GM23338 (cell line): ENCODE results near the gene GBX1. TPM values are rescaled to one million over a fixed set of nuclear protein-coding genes. Genes with fewer than 3 reads are reported as not detected.

Experiments
- ATAC-seq: fragments of 200-7000 bp; cut with Tn5 transposase; 3 replicates; pipeline ENCODE4 v1.9.1; 2020
- DNase-seq: peaks from one replicate; pipeline ENCODE4 v3.0.0-alpha.2; 2015; ENCODE audit warnings: low spot score
- H2AFZ ChIP-seq: fragments of 200-600 bp; sonication (generic); 2 replicates; pipeline ENCODE4 v1.8.0; 2016; ENCODE audit warnings: antibody characterized with exemption, mild to moderate bottlenecking, moderate library complexity
- H3F3A ChIP-seq: fragments of 200-600 bp; sonication (generic); replicated peaks from 2 replicates; pipeline ENCODE4 v1.8.0; 2017; ENCODE audit warnings: antibody characterized with exemption, mixed run types, low read depth
- H3K27ac ChIP-seq: fragments of 200-600 bp; sonication (generic); 2 replicates; pipeline ENCODE4 v1.6.1; 2016; ENCODE audit warnings: low read depth
- H3K27me3 ChIP-seq: fragments of 200-600 bp; sonication (generic); 2 replicates; pipeline ENCODE4 v1.8.0; 2016; ENCODE audit warnings: mild to moderate bottlenecking, mixed run types, moderate library complexity; ENCODE audit not compliant: insufficient read depth
- H3K36me3 ChIP-seq: fragments of 200-600 bp; sonication (generic); 2 replicates; pipeline ENCODE4 v1.8.0; 2016; ENCODE audit warnings: mild to moderate bottlenecking; ENCODE audit not compliant: insufficient read depth
- H3K4me1 ChIP-seq: fragments of 200-600 bp; sonication (generic); 2 replicates; pipeline ENCODE4 v1.8.0; 2016; ENCODE audit warnings: mild to moderate bottlenecking, moderate library complexity; ENCODE audit not compliant: insufficient read depth
- H3K4me2 ChIP-seq: fragments of 200-600 bp; sonication (generic); 2 replicates; pipeline ENCODE4 v1.7.1; 2017; ENCODE audit warnings: mixed run types
- H3K4me3 ChIP-seq: fragments of 200-600 bp; sonication (generic); 2 replicates; pipeline ENCODE4 v1.6.1; 2016; ENCODE audit warnings: mixed run types
- H3K79me2 ChIP-seq: fragments of 200-600 bp; sonication (generic); replicated peaks from 2 replicates; pipeline ENCODE4 v1.8.0; 2017; ENCODE audit warnings: mild to moderate bottlenecking; ENCODE audit not compliant: insufficient read depth
- H3K9me2 ChIP-seq: fragments of 200-600 bp; sonication (generic); 2 replicates; pipeline ENCODE4 v1.8.0; 2017; ENCODE audit not compliant: insufficient read depth
- H4K20me1 ChIP-seq: fragments of 200-600 bp; sonication (generic); replicated peaks from 2 replicates; pipeline ENCODE4 v1.8.0; 2017; ENCODE audit warnings: mild to moderate bottlenecking; ENCODE audit not compliant: insufficient read depth
- H3K27ac Mint-ChIP-seq: 2 replicates; pipeline ENCODE4 v1.8.0; 2020; ENCODE audit warnings: inconsistent platforms, mild to moderate bottlenecking, moderate library complexity, mixed read lengths
- H3K27me3 Mint-ChIP-seq: 3 replicates; pipeline ENCODE4 v1.8.0; 2022; ENCODE audit warnings: low read depth, mild to moderate bottlenecking, moderate library complexity, mixed read lengths, inconsistent platforms; ENCODE audit not compliant: insufficient read depth, poor library complexity
- H3K36me3 Mint-ChIP-seq: 3 replicates; pipeline ENCODE4 v1.8.0; 2021; ENCODE audit warnings: low read depth, mild to moderate bottlenecking, inconsistent platforms, moderate library complexity, mixed read lengths
- H3K4me1 Mint-ChIP-seq: 3 replicates; pipeline ENCODE4 v1.8.0; 2020; ENCODE audit warnings: mild to moderate bottlenecking, inconsistent platforms, mixed read lengths
- H3K4me3 Mint-ChIP-seq: 3 replicates; pipeline ENCODE4 v1.8.0; 2021; ENCODE audit warnings: moderate library complexity, mild to moderate bottlenecking, inconsistent platforms, mixed read lengths
- H3K9me3 Mint-ChIP-seq: 3 replicates; pipeline ENCODE4 v1.8.0; 2020; ENCODE audit warnings: moderate library complexity, mild to moderate bottlenecking, inconsistent platforms, mixed read lengths
- CREB1 ChIP-seq: fragments of 250-450 bp; sonication (Bioruptor Pico); IDR thresholded peaks from 2 replicates; pipeline ENCODE4 v1.5.0; 2020; ENCODE audit warnings: low read depth, mild to moderate bottlenecking, moderate library complexity
- CTCF ChIP-seq, 2 experiments: fragments of 200-600 bp in 1 of 2; sonication (generic) in 1 of 2; conservative IDR thresholded peaks; 2 replicates each; pipeline versions ENCODE4 v1.5.1 to v1.6.1; 2016 to 2017; ENCODE audit warnings: antibody characterized with exemption in 2 of 2, low read depth in 2 of 2, mild to moderate bottlenecking in 2 of 2, moderate library complexity in 1 of 2
- ETS1 ChIP-seq: IDR thresholded peaks from 2 replicates; pipeline ENCODE4 v1.6.1; 2016; ENCODE audit warnings: antibody characterized with exemption
- EZH2 ChIP-seq: fragments of 200-600 bp; sonication (generic); IDR thresholded peaks from one replicate; pipeline ENCODE4 v1.8.0; 2017; ENCODE audit warnings: antibody characterized with exemption, mild to moderate bottlenecking, low read depth; ENCODE audit not compliant: unreplicated experiment
- EZH2phosphoT487 ChIP-seq: fragments of 200-600 bp; sonication (generic); IDR thresholded peaks from one replicate; pipeline ENCODE4 v1.8.1; 2018; ENCODE audit warnings: antibody characterized with exemption; ENCODE audit not compliant: unreplicated experiment
- JUNB ChIP-seq: IDR thresholded peaks from one replicate; pipeline ENCODE4 v1.6.1; 2016; ENCODE audit warnings: antibody characterized with exemption; ENCODE audit not compliant: unreplicated experiment
- NANOG ChIP-seq: IDR thresholded peaks from 2 replicates; pipeline ENCODE4 v1.6.1; 2016; ENCODE audit warnings: antibody characterized with exemption, borderline replicate concordance
- POLR2AphosphoS5 ChIP-seq: IDR thresholded peaks from 2 replicates; pipeline ENCODE4 v1.6.1; 2016; ENCODE audit warnings: antibody characterized with exemption, low read depth
- STAT1 ChIP-seq: IDR thresholded peaks from one replicate; pipeline ENCODE4 v1.6.1; 2016; ENCODE audit warnings: antibody characterized with exemption; ENCODE audit not compliant: unreplicated experiment
- ZNF114 ChIP-seq: fragments of 250-450 bp; sonication (Bioruptor Pico); IDR thresholded peaks from 2 replicates; pipeline ENCODE4 v1.5.0; 2020; ENCODE audit warnings: mild to moderate bottlenecking, moderate library complexity
- ZNF331 ChIP-seq: fragments of 250-450 bp; sonication (Bioruptor Pico); IDR thresholded peaks from 2 replicates; pipeline ENCODE4 v1.5.0; 2020; ENCODE audit warnings: low read depth, mild to moderate bottlenecking, moderate library complexity
- polyA plus RNA-seq: library from polyadenylated mRNA; unstranded; fragments of >200 nt; fragmentation: Nextera tagmentation; extraction: Ambion mirVana; gene quantifications from 2 replicates; pipeline ENCODE4 v1.2.1, GENCODE V29; 2016
- total RNA-seq: library from RNA; depleted of rRNA; stranded (reverse); fragments of >200 nt; shearing (Covaris generic); gene quantifications from 2 replicates; pipeline ENCODE4 v1.2.3, GENCODE V29; 2014
- TF ChIP-seq, protein P1 (sequence below): fragments of 250-450 bp; sonication (Bioruptor Pico); IDR thresholded peaks from 2 replicates; pipeline ENCODE4 v1.5.0; 2020; ENCODE audit warnings: mild to moderate bottlenecking, moderate library complexity
- TF ChIP-seq, protein P2 (sequence below): IDR thresholded peaks from one replicate; pipeline ENCODE4 v1.6.1; 2018; ENCODE audit warnings: antibody characterized with exemption; ENCODE audit not compliant: unreplicated experiment

GBX1 gene
- total and polyA plus RNA-seq, 2 experiments from 2014 or later, result 0.24 TPM; not detected in 1

DNA sequence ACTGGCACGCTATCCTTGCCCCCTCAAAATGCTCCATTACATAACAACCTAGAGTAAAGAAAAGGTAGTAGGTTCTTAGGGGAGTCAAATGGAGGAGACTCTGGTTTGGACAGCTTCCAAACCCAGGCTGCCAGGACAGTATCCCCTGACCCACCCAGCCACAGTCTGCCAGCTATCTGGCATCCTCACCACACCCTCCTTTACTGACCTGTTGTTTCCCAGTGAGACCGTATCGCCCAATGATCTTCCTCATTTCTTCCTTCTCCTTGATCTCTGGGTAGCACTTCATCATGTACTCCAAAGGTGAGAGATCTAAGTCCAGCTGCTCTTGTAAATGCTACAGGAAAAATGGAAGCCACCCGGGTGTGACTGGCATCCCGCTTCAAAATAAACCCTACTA is 47.9 kb upstream of the GBX1 start:
- Mint-ChIP-seq H3K4me1 (peaks cover 8% of the 10 kb centered on the region), H3K9me3 (no peaks in the 10 kb centered on the region), H3K27ac (no peak overlapping the region), H3K27me3 (peaks cover 11% of the 10 kb centered on the region), H3K4me3 (no peak overlapping the region), H3K36me3 (peaks cover 77% of the 10 kb centered on the region)
- no peak for DNase-seq
- peaks cover 7% of the 10 kb centered on the region for H3K4me1 ChIP-seq
- no peak overlapping the region for H3K4me2 ChIP-seq
- H3K27me3 ChIP-seq, result no peaks in the 10 kb centered on the region
- no peak for ATAC-seq
- H3F3A ChIP-seq, result no peaks in the 10 kb centered on the region
- H2AFZ ChIP-seq, result no peak overlapping the region
- H3K27ac ChIP-seq, result no peak overlapping the region
- peaks cover 39% of the 10 kb centered on the region for H3K36me3 ChIP-seq
- TF ChIP-seq ZNF331 (CRISPR knock-in tag) (no peak), EZH2phosphoT487 (no peak), STAT1 (no peak), NANOG (no peak), POLR2AphosphoS5 (no peak), CTCF (conservative IDR thresholded peaks at IDR 0.05; ENCODE audit: low read depth in 2 of 2) (no peak), ETS1 (no peak), EZH2 (no peak), JUNB (no peak), ZNF114 (no peak), CREB1 (CRISPR knock-in tag) (no peak)
- TF ChIP-seq, protein P1, sequence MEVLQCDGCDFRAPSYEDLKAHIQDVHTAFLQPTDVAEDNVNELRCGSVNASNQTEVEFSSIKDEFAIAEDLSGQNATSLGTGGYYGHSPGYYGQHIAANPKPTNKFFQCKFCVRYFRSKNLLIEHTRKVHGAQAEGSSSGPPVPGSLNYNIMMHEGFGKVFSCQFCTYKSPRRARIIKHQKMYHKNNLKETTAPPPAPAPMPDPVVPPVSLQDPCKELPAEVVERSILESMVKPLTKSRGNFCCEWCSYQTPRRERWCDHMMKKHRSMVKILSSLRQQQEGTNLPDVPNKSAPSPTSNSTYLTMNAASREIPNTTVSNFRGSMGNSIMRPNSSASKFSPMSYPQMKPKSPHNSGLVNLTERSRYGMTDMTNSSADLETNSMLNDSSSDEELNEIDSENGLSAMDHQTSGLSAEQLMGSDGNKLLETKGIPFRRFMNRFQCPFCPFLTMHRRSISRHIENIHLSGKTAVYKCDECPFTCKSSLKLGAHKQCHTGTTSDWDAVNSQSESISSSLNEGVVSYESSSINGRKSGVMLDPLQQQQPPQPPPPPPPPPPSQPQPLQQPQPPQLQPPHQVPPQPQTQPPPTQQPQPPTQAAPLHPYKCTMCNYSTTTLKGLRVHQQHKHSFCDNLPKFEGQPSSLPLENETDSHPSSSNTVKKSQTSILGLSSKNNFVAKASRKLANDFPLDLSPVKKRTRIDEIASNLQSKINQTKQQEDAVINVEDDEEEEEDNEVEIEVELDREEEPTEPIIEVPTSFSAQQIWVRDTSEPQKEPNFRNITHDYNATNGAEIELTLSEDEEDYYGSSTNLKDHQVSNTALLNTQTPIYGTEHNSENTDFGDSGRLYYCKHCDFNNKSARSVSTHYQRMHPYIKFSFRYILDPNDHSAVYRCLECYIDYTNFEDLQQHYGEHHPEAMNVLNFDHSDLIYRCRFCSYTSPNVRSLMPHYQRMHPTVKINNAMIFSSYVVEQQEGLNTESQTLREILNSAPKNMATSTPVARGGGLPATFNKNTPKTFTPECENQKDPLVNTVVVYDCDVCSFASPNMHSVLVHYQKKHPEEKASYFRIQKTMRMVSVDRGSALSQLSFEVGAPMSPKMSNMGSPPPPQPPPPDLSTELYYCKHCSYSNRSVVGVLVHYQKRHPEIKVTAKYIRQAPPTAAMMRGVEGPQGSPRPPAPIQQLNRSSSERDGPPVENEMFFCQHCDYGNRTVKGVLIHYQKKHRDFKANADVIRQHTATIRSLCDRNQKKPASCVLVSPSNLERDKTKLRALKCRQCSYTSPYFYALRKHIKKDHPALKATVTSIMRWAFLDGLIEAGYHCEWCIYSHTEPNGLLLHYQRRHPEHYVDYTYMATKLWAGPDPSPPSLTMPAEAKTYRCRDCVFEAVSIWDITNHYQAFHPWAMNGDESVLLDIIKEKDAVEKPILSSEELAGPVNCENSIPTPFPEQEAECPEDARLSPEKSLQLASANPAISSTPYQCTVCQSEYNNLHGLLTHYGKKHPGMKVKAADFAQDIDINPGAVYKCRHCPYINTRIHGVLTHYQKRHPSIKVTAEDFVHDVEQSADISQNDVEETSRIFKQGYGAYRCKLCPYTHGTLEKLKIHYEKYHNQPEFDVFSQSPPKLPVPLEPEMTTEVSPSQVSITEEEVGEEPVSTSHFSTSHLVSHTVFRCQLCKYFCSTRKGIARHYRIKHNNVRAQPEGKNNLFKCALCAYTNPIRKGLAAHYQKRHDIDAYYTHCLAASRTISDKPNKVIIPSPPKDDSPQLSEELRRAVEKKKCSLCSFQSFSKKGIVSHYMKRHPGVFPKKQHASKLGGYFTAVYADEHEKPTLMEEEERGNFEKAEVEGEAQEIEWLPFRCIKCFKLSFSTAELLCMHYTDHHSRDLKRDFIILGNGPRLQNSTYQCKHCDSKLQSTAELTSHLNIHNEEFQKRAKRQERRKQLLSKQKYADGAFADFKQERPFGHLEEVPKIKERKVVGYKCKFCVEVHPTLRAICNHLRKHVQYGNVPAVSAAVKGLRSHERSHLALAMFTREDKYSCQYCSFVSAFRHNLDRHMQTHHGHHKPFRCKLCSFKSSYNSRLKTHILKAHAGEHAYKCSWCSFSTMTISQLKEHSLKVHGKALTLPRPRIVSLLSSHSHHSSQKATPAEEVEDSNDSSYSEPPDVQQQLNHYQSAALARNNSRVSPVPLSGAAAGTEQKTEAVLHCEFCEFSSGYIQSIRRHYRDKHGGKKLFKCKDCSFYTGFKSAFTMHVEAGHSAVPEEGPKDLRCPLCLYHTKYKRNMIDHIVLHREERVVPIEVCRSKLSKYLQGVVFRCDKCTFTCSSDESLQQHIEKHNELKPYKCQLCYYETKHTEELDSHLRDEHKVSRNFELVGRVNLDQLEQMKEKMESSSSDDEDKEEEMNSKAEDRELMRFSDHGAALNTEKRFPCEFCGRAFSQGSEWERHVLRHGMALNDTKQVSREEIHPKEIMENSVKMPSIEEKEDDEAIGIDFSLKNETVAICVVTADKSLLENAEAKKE (CRISPR knock-in tag), result no peak
- TF ChIP-seq, protein P2, sequence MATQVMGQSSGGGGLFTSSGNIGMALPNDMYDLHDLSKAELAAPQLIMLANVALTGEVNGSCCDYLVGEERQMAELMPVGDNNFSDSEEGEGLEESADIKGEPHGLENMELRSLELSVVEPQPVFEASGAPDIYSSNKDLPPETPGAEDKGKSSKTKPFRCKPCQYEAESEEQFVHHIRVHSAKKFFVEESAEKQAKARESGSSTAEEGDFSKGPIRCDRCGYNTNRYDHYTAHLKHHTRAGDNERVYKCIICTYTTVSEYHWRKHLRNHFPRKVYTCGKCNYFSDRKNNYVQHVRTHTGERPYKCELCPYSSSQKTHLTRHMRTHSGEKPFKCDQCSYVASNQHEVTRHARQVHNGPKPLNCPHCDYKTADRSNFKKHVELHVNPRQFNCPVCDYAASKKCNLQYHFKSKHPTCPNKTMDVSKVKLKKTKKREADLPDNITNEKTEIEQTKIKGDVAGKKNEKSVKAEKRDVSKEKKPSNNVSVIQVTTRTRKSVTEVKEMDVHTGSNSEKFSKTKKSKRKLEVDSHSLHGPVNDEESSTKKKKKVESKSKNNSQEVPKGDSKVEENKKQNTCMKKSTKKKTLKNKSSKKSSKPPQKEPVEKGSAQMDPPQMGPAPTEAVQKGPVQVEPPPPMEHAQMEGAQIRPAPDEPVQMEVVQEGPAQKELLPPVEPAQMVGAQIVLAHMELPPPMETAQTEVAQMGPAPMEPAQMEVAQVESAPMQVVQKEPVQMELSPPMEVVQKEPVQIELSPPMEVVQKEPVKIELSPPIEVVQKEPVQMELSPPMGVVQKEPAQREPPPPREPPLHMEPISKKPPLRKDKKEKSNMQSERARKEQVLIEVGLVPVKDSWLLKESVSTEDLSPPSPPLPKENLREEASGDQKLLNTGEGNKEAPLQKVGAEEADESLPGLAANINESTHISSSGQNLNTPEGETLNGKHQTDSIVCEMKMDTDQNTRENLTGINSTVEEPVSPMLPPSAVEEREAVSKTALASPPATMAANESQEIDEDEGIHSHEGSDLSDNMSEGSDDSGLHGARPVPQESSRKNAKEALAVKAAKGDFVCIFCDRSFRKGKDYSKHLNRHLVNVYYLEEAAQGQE, result no peak
- no peaks in the 10 kb centered on the region for H3K9me2 ChIP-seq
- H3K4me3 ChIP-seq, result no peak overlapping the region
- H3K79me2 ChIP-seq, result no peaks in the 10 kb centered on the region
- peaks cover 3% of the 10 kb centered on the region; the same call in 1 of the 2 replicates for H4K20me1 ChIP-seq
